ENCODE data around the gene CPNE4.
"Not testable (repeated sequence)": the region's sequence is repeated elsewhere in the genome, so short reads cannot be mapped to it uniquely, and the experiment has no call there.

The CPNE4 gene

GRCh38 chr3:132016061-132017041 lies 18.5 kb downstream of the CPNE4 start:
- DNase-seq, result no peak

- no peak for DNase-seq
Observed at GRCh38 chr3:132014105-132014504, 20.7 kb downstream of the CPNE4 start.

- DNase-seq, result no peak
Observed at GRCh38 chr3:132009241-132009640, 25.6 kb downstream of the CPNE4 start.

GRCh38 chr3:132008837-132009236 lies 26.0 kb downstream of the CPNE4 start:
- no peak for DNase-seq

- DNase-seq, result no peak
Observed at GRCh38 chr3:132007617-132008016, 27.2 kb downstream of the CPNE4 start.

GRCh38 chr3:132006605-132007204 lies 28.1 kb downstream of the CPNE4 start:
- DNase-seq, result peak; percentile 32

GRCh38 chr3:132004571-132004970 lies 30.2 kb downstream of the CPNE4 start:
- no peak for DNase-seq

- DNase-seq, result no peak
Observed at GRCh38 chr3:132003685-132004084, 31.1 kb downstream of the CPNE4 start.

- no peak for DNase-seq
Observed at GRCh38 chr3:132001999-132002398, 32.8 kb downstream of the CPNE4 start.

- no peak for DNase-seq
Observed at GRCh38 chr3:132001036-132001435, 33.8 kb downstream of the CPNE4 start.

GRCh38 chr3:131998027-131998426 lies 36.8 kb downstream of the CPNE4 start:
- no peak for DNase-seq

- no peak for DNase-seq
Observed at GRCh38 chr3:131995891-131996290, 38.9 kb downstream of the CPNE4 start.

GRCh38 chr3:131989318-131989717 lies 45.5 kb downstream of the CPNE4 start:
- no peak for DNase-seq

GRCh38 chr3:131988209-131988608 lies 46.6 kb downstream of the CPNE4 start:
- DNase-seq, result no peak

- no peak for DNase-seq
Observed at GRCh38 chr3:131983689-131984088, 51.1 kb downstream of the CPNE4 start.

- DNase-seq, result no peak
Observed at GRCh38 chr3:131981323-131981722, 53.5 kb downstream of the CPNE4 start.

- DNase-seq, result no peak
Observed at GRCh38 chr3:131976448-131976847, 58.4 kb downstream of the CPNE4 start.

- DNase-seq, result no peak
Observed at GRCh38 chr3:131975047-131975446, 59.8 kb downstream of the CPNE4 start.

- DNase-seq, result no peak
Observed at GRCh38 chr3:131973731-131974130, 61.1 kb downstream of the CPNE4 start.

- DNase-seq, result no peak
Observed at GRCh38 chr3:131972550-131972949, 62.3 kb downstream of the CPNE4 start.

GRCh38 chr3:131972091-131972490 lies 62.7 kb downstream of the CPNE4 start:
- DNase-seq, result no peak

GRCh38 chr3:131963442-131963841 lies 71.4 kb downstream of the CPNE4 start:
- DNase-seq, result not testable (repeated sequence)

- no peak for DNase-seq
Observed at GRCh38 chr3:131962982-131963381, 71.8 kb downstream of the CPNE4 start.

GRCh38 chr3:131960324-131960723 lies 74.5 kb downstream of the CPNE4 start:
- DNase-seq, result no peak

Data from stimulated activated CD8-positive, alpha-beta memory T cell treated with anti-CD3 and anti-CD28 coated beads, Interleukin-4, amount 100 ng/mL, for 48 hours (primary cell).